HepG2 (cell line): ENCODE data around the gene ILKAP. TPM values are rescaled to one million over a fixed set of nuclear protein-coding genes. Genes with fewer than 3 reads are reported as not detected.
A peak's percentile ranks its signal among the peaks of the same experiment; 100 is the strongest.

Experiments
- CTCF ChIP-seq: sonication (generic); formaldehyde crosslinking; IDR thresholded peaks from 2 replicates; pipeline ENCODE4 v1.5.0; 2020; ENCODE audit warnings: mild to moderate bottlenecking, missing genetic modification reagents, moderate library complexity
- E2F5 ChIP-seq: sonication (generic); formaldehyde crosslinking; conservative IDR thresholded peaks from 2 replicates; pipeline ENCODE4 v1.4.0; 2020; ENCODE audit warnings: missing genetic modification reagents
- HNRNPL ChIP-seq: fragments of 200-400 bp; formaldehyde crosslinking; IDR thresholded peaks from 2 replicates; pipeline ENCODE4 v1.6.1; 2017; ENCODE audit warnings: mild to moderate bottlenecking, low read depth, low read length
- IKZF4 ChIP-seq: sonication (generic); formaldehyde crosslinking; IDR thresholded peaks from 2 replicates; pipeline ENCODE4 v1.5.1; 2020; ENCODE audit warnings: borderline replicate concordance, mild to moderate bottlenecking, low read depth, missing genetic modification reagents; ENCODE audit errors: not compliant biosample characterization
- MXD3 ChIP-seq: IDR thresholded peaks from 2 replicates; pipeline ENCODE4 v1.6.1; 2016; ENCODE audit warnings: mild to moderate bottlenecking, missing biosample characterization, missing genetic modification reagents
- PHF20 ChIP-seq: sonication (generic); formaldehyde crosslinking; IDR thresholded peaks from 2 replicates; pipeline ENCODE4 v1.5.0; 2020; ENCODE audit warnings: mild to moderate bottlenecking, missing genetic modification reagents
- RFX3 ChIP-seq: IDR thresholded peaks from 2 replicates; pipeline ENCODE4 v1.6.1; 2016; ENCODE audit warnings: missing biosample characterization, missing genetic modification reagents
- SOX5 ChIP-seq: IDR thresholded peaks from 2 replicates; pipeline ENCODE4 v1.6.1; 2016; ENCODE audit warnings: borderline replicate concordance
- STAT6 ChIP-seq: sonication (generic); formaldehyde crosslinking; IDR thresholded peaks from 2 replicates; pipeline ENCODE4 v1.4.0; 2020; ENCODE audit warnings: missing genetic modification reagents, mild to moderate bottlenecking, borderline replicate concordance
- TP53 ChIP-seq: sonication (generic); formaldehyde crosslinking; conservative IDR thresholded peaks from 2 replicates; pipeline ENCODE4 v1.4.0; 2020; ENCODE audit warnings: missing genetic modification reagents
- ZBTB34 ChIP-seq: sonication (generic); formaldehyde crosslinking; IDR thresholded peaks from 2 replicates; pipeline ENCODE4 v1.8.0; 2022; ENCODE audit warnings: mild to moderate bottlenecking, missing genetic modification reagents
- ZFP82 ChIP-seq: sonication (generic); formaldehyde crosslinking; IDR thresholded peaks from 2 replicates; pipeline ENCODE4 v1.5.1; 2020; ENCODE audit warnings: mild to moderate bottlenecking, missing genetic modification reagents, borderline replicate concordance
- ZNF512B ChIP-seq: sonication (generic); formaldehyde crosslinking; IDR thresholded peaks from 2 replicates; pipeline ENCODE4 v1.5.1; 2020; ENCODE audit warnings: missing genetic modification reagents, mild to moderate bottlenecking, borderline replicate concordance
- ZNF749 ChIP-seq: sonication (generic); formaldehyde crosslinking; IDR thresholded peaks from 2 replicates; pipeline ENCODE4 v1.8.0; 2022; ENCODE audit warnings: mild to moderate bottlenecking, missing genetic modification reagents, moderate library complexity, borderline replicate concordance
- ZSCAN25 ChIP-seq: sonication (generic); formaldehyde crosslinking; IDR thresholded peaks from 2 replicates; pipeline ENCODE4 v1.8.0; 2022; ENCODE audit warnings: mild to moderate bottlenecking, missing genetic modification reagents
- polyA plus RNA-seq, 8 experiments: library from polyadenylated mRNA; depleted of rRNA in 3 of 8; stranded (reverse) in 7 of 8; unstranded in 1 of 8; fragments of >200 nt; fragmentation: Illumina TruSeq in 4 of 8; extraction: Trizol in 4 of 8; gene quantifications; 2 replicates each; pipeline versions ENCODE4 v1.2.1 to v1.2.3, GENCODE V29; 2011 to 2016; ENCODE audit warnings: low read depth in 4 of 8, missing spikeins in 1 of 8, mixed read lengths in 1 of 8; ENCODE audit not compliant: insufficient read depth in 1 of 8
- total RNA-seq, 5 experiments: library from RNA; depleted of rRNA; stranded (reverse); fragments of >200 nt; fragmentation: Illumina TruSeq; extraction: Trizol; gene quantifications; 2 replicates each; pipeline ENCODE4 v1.2.3, GENCODE V29; 2016; ENCODE audit warnings: low read depth in 1 of 5

The ILKAP gene
- total and polyA plus RNA-seq, 2 of the 13 experiments (the other 11 are each of a cell fraction or from before 2014, with no cell fraction given) = 29.6 to 33.1 TPM

- TF ChIP-seq ZNF749 = no peak
- no peak for TF ChIP-seq MXD3 (CRISPR knock-in tag)
- TF ChIP-seq IKZF4 (CRISPR knock-in tag) = no peak
- no peak for TF ChIP-seq ZNF512B (CRISPR knock-in tag)
- TF ChIP-seq STAT6 (CRISPR knock-in tag) = no peak
- peak; percentile 24; the same call in 1 of the 2 replicates for TF ChIP-seq SOX5 (CRISPR knock-in tag)
- no peak for TF ChIP-seq HNRNPL
- TF ChIP-seq ZBTB34 (CRISPR knock-in tag) = no peak
- TF ChIP-seq ZFP82 (CRISPR knock-in tag) = no peak
- peak; percentile 62; the same call in 1 of the 2 replicates for TF ChIP-seq PHF20 (CRISPR knock-in tag)
- no peak for TF ChIP-seq RFX3 (CRISPR knock-in tag)
- no peak for TF ChIP-seq E2F5 (CRISPR knock-in tag)
- TF ChIP-seq TP53 = no peak
- TF ChIP-seq CTCF = 0 out of 2 replicates have a peak, but pooled peaks have one; percentile 12
- TF ChIP-seq ZSCAN25 (CRISPR knock-in tag) = no peak
These were observed 39.4 kb upstream of the ILKAP start (continued) for GRCh38 chr2:238242731-238243495.
